Activated CD4-positive, alpha-beta T cell treated with anti-CD3 and anti-CD28 coated beads, Interleukin-2, amount 50 U/mL, for 4 hours (primary cell): ENCODE measurements around the gene IL1RN.
"Not testable (repeated sequence)": the region's sequence is repeated elsewhere in the genome, so short reads cannot be mapped to it uniquely, and the experiment has no call there.

Source experiments
- DNase-seq, 2 experiments: peaks; one replicate each; pipeline ENCODE4 v3.0.0-alpha.2; 2020

The IL1RN gene, protein sequence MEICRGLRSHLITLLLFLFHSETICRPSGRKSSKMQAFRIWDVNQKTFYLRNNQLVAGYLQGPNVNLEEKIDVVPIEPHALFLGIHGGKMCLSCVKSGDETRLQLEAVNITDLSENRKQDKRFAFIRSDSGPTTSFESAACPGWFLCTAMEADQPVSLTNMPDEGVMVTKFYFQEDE

GRCh38 chr2:113126845-113127645 is at the start of gene IL1RN:
Gene IL1RN, plus strand, starts transcription at chr2:113127598. Its CDS starts 27 bp downstream, at chr2:113127625.
- no peak for DNase-seq

- DNase-seq, result no peak
Measured at GRCh38 chr2:113077921-113078320, 49.5 kb upstream of the IL1RN start.

DNA sequence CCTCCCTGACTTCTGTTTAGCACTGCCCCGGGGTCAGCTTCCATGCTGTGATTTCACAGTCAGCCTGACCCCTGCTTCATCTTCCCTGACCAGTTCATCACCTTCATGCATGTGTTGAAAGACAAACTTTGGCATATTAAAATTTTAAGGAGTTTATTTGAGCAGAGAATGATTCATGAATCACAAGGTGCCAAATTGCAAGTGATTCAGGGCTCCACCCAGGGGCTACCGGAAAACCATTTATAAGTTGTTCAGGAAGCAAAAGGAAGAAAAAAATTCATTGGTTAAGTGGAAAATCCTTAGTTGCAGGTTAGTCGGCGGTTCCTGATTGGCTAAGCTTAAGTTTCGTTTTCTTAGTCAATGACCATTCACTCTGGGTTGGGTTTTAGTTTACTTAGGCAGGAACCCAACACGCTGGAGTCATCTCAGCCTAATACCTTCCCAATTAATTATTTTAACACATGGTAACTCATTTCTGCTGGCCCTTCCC is 49.0 kb upstream of the IL1RN start:
- DNase-seq, result no peak

- DNase-seq, result no peak
Measured at GRCh38 chr2:113079131-113079530, 48.3 kb upstream of the IL1RN start.

GRCh38 chr2:113080134-113080533 is 47.3 kb upstream of the IL1RN start:
- DNase-seq, result peak; percentile 18 to 25

GRCh38 chr2:113081488-113082210 is 45.7 kb upstream of the IL1RN start:
- no peak for DNase-seq

DNA sequence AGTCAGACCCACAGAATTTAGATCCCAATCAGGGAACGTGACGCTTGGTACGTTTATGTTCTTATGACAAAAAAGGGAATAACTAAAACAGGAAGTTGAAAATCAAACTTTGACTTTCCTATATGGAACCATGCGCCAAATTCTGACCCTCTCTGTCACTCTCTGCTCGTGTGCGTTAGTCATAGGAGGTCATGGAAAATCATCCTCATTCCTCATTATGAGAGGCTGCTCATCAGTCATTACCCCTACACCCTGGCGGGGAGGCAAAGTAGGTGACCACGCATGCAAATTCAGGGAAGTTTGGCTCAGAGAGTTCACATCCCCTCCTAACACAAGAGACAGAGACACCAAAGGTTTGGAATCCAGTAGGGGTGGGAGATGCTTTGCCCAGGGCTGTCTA is 44.1 kb upstream of the IL1RN start:
- no peak for DNase-seq

- no peak for DNase-seq
Measured at GRCh38 chr2:113084249-113085000, 43.0 kb upstream of the IL1RN start.

DNA sequence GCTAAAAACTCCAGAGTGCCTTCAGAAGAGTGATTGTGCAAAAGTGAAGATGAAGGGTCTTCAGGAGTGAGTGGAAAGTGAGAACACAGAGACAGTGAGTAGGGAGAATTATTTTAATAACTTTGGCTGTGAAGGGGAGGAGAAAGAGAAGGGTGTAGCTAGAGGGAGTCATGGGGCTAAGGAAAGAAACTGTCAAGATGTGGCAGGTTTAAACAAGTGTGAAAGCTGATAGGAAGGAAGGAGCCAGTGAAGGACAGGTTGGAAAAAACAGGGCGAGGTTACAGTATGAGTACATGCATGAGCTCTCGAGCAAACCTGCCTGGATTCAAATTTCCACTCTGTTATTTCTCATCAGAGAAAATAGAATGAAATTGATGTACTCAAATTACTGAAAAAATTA is 41.9 kb upstream of the IL1RN start:
- DNase-seq, result no peak

- DNase-seq, result no peak
Measured at GRCh38 chr2:113088213-113088992, 39.0 kb upstream of the IL1RN start.

GRCh38 chr2:113089916-113090315 is 37.5 kb upstream of the IL1RN start:
- DNase-seq, result no peak

DNA sequence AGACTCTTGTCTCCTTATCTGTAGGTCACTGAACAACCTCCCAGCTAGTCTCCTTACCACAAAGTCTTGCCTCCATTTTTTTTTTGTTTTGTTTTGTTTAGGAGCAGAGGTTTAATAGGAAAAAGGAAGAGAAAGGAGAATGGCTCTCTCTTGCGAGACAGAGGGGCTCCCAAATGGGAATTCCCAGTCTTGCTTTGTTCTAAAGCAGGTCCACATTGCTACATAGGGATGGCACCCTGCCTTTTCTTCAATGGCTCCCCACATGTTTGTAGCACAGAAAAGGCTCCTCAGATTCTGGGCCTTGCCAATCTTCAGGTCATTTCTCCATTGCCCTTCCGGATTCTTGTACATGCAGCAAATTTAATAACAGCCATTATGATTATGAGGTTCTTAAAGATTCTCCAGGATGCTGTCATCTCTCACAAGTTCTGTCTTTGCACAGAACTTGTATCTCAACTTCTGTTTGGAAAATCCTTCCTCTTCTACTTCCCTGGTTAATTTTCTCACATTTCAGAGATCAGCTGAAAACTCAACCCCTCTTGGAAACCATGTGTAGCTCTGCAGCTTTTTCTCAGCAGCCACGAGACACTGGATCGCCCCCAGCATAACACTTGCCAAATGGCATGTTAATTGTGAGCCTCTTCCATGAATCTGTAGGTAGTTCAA is 36.0 kb upstream of the IL1RN start:
- no peak for DNase-seq

DNA sequence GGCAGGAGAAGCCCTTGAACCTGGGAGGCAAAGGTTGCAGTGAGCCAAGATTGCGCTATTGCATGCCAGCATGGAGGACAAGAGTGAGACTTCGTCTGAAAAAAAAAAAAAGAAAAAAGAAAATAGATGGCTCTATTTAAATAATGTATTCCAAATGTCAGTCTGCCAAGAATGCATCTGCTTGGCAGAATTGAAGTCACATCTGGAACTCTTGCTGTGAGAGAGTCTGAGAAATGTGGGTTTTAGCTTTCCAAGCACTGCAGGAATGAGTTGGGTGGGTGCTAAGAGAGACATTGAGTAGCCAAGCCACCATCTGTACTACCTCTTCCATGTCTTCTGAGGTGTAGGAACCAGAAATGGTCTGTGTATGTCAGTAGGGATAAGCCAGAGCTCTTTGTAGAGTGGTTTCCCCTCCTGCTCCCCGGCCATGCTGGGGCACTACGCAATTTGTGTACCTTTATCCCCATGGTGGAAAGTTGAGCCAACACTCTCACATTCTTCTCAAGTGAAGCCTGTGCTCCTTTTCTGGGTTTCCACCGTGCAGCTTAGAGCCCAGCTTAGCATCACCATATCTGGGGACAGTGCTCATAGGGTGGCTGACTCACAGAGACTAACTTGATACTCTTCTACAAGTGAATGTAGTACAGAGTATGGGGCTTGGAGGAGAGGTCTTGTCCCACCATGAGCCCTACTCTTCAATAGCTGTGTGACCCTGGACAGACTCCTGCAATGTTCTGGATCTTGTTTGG is 34.4 kb upstream of the IL1RN start:
- no peak for DNase-seq

GRCh38 chr2:113093613-113093977 is 33.8 kb upstream of the IL1RN start:
- no peak for DNase-seq

- DNase-seq, result not testable (repeated sequence)
Measured at GRCh38 chr2:113096306-113096705, 31.1 kb upstream of the IL1RN start.

- not testable (repeated sequence) for DNase-seq
Measured at GRCh38 chr2:113096842-113097618, 30.4 kb upstream of the IL1RN start.

- DNase-seq, result no peak
Measured at GRCh38 chr2:113098041-113098440, 29.4 kb upstream of the IL1RN start.

GRCh38 chr2:113098532-113098931 is 28.9 kb upstream of the IL1RN start:
- no peak for DNase-seq

DNA sequence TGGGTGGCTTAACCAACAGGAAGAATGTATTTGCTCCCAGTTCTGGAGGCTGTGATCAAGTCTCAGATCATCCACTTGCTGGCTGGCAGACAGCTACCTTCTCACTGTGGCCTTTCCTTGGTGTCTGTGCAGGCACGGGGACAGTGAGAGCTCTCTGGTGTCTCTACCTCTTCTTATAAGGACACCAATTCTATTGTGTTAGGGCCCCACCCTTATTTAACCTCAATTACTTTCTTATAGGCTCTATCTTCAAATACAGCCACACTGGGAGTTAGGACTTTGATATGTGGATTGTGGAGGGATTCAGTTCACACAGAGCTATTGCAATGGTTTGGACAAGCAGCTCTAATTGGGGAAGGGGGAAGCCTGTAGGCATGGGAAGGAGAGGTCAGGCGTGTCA is 25.3 kb upstream of the IL1RN start:
- no peak for DNase-seq

GRCh38 chr2:113103277-113103676 is 24.1 kb upstream of the IL1RN start:
- DNase-seq, result no peak
